HepG2 (cell line): ENCODE data around the gene CAPZB. TPM values are rescaled to one million over a fixed set of nuclear protein-coding genes. Genes with fewer than 3 reads are reported as not detected.

ENCODE experiments used
- CCAR2 ChIP-seq: fragments of 200-400 bp; formaldehyde crosslinking; optimal IDR thresholded peaks from 2 replicates; pipeline ENCODE3; 2018; ENCODE audit warnings: low read depth, mild to moderate bottlenecking, low read length, moderate library complexity
- MTF1 ChIP-seq: sonication (generic); formaldehyde crosslinking; IDR thresholded peaks from 2 replicates; pipeline ENCODE4 v1.5.0; 2020; ENCODE audit warnings: missing genetic modification reagents
- MXD4 ChIP-seq: IDR thresholded peaks from 2 replicates; pipeline ENCODE4 v1.6.1; 2016; ENCODE audit warnings: mild to moderate bottlenecking, missing biosample characterization, missing genetic modification reagents
- ZNF260 ChIP-seq: sonication (generic); formaldehyde crosslinking; IDR thresholded peaks from 2 replicates; pipeline ENCODE4 v1.4.0; 2020; ENCODE audit warnings: missing genetic modification reagents, low read depth, mild to moderate bottlenecking, borderline replicate concordance
- ZNF598 ChIP-seq: sonication (generic); formaldehyde crosslinking; IDR thresholded peaks from 2 replicates; pipeline ENCODE4 v1.5.1; 2020; ENCODE audit warnings: mild to moderate bottlenecking, missing genetic modification reagents, borderline replicate concordance
- polyA plus RNA-seq, 8 experiments: library from polyadenylated mRNA; depleted of rRNA in 3 of 8; stranded (reverse) in 7 of 8; unstranded in 1 of 8; fragments of >200 nt; fragmentation: Illumina TruSeq in 4 of 8; extraction: Trizol in 4 of 8; gene quantifications; 2 replicates each; pipeline versions ENCODE4 v1.2.1 to v1.2.3, GENCODE V29; 2011 to 2016; ENCODE audit warnings: low read depth in 4 of 8, missing spikeins in 1 of 8, mixed read lengths in 1 of 8; ENCODE audit not compliant: insufficient read depth in 1 of 8
- total RNA-seq, 5 experiments: library from RNA; depleted of rRNA; stranded (reverse); fragments of >200 nt; fragmentation: Illumina TruSeq; extraction: Trizol; gene quantifications; 2 replicates each; pipeline ENCODE4 v1.2.3, GENCODE V29; 2016; ENCODE audit warnings: low read depth in 1 of 5
- TF ChIP-seq, protein P1 (sequence below), 2 experiments: IDR thresholded peaks; 2 replicates each; pipeline ENCODE4 v1.6.1; 2011 to 2012; ENCODE audit warnings: low read length in 2 of 2, borderline replicate concordance in 1 of 2, low read depth in 1 of 2, mild to moderate bottlenecking in 1 of 2, moderate library complexity in 1 of 2
- TF ChIP-seq, protein P2 (sequence below): sonication (generic); formaldehyde crosslinking; IDR thresholded peaks from 2 replicates; pipeline ENCODE4 v1.5.1; 2020; ENCODE audit warnings: missing genetic modification reagents, mild to moderate bottlenecking, borderline replicate concordance
- TF ChIP-seq, protein P3 (sequence below): sonication (generic); formaldehyde crosslinking; IDR thresholded peaks from 2 replicates; pipeline ENCODE4 v1.4.0; 2020; ENCODE audit warnings: missing genetic modification reagents, borderline replicate concordance
- TF ChIP-seq, protein P4 (sequence below): sonication (generic); formaldehyde crosslinking; IDR thresholded peaks from 2 replicates; pipeline ENCODE4 v1.5.0; 2020; ENCODE audit warnings: mild to moderate bottlenecking, missing genetic modification reagents, moderate library complexity
- TF ChIP-seq, protein P5 (sequence below): IDR thresholded peaks from 2 replicates; pipeline ENCODE4 v1.6.1; 2016; ENCODE audit warnings: low read depth, missing genetic modification reagents, missing compliant biosample characterization

Gene CAPZB
- total and polyA plus RNA-seq, 2 of the 13 experiments (the other 11 are each of a cell fraction or from before 2014, with no cell fraction given): 58.9 to 76.9 TPM

DNA sequence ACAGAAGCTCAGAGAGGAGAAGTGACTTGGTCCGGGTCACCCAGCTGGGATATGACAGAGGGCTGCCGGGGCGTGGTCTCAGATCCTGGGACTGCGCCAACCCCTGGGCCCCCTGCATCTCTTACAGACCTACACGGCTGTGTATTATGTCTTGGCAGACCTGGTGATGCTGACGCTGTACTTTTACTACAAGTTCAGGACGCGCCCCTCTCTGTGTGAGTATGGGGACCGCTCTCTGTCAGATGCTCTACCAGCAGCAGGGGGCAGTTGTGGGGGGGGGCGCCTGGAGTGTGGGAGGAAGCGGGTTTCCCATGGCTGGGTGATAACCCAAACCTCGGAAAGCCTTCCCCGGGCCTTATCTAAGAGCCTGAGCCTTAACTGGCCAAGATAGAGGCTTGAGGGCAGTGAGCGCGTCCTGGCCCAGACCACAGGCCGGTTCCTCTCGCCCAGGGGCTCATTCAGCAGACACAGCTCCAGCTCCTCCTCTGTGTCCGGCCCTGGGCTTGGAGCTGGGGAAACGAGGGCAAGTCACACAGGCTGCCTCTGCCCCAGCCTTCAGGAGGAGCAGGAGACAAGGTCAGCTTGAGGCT, 159.9 kb downstream of the CAPZB start (continued):
- TF ChIP-seq, protein P1, sequence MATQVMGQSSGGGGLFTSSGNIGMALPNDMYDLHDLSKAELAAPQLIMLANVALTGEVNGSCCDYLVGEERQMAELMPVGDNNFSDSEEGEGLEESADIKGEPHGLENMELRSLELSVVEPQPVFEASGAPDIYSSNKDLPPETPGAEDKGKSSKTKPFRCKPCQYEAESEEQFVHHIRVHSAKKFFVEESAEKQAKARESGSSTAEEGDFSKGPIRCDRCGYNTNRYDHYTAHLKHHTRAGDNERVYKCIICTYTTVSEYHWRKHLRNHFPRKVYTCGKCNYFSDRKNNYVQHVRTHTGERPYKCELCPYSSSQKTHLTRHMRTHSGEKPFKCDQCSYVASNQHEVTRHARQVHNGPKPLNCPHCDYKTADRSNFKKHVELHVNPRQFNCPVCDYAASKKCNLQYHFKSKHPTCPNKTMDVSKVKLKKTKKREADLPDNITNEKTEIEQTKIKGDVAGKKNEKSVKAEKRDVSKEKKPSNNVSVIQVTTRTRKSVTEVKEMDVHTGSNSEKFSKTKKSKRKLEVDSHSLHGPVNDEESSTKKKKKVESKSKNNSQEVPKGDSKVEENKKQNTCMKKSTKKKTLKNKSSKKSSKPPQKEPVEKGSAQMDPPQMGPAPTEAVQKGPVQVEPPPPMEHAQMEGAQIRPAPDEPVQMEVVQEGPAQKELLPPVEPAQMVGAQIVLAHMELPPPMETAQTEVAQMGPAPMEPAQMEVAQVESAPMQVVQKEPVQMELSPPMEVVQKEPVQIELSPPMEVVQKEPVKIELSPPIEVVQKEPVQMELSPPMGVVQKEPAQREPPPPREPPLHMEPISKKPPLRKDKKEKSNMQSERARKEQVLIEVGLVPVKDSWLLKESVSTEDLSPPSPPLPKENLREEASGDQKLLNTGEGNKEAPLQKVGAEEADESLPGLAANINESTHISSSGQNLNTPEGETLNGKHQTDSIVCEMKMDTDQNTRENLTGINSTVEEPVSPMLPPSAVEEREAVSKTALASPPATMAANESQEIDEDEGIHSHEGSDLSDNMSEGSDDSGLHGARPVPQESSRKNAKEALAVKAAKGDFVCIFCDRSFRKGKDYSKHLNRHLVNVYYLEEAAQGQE (IDR thresholded peaks at IDR 0.05; ENCODE audit: borderline replicate concordance in 1 of 2, low read depth in 1 of 2, low read length in 2 of 2): no peak
- TF ChIP-seq ZNF260 (no peak), MTF1 (CRISPR knock-in tag) (no peak), ZNF598 (no peak), CCAR2 (no peak), MXD4 (CRISPR knock-in tag) (no peak)
- TF ChIP-seq, protein P2, sequence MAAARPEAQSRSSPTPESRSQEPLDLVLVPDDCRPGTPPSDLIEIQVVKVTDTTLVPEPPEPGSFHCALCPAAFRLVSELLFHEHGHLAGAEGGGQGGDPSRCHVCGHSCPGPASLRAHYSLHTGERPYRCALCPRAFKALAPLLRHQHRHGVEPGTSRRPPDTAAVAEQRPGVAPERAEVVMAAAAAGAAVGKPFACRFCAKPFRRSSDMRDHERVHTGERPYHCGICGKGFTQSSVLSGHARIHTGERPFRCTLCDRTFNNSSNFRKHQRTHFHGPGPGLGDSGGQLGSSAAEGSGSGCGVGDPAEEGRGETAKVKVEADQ (CRISPR knock-in tag): no peak
- TF ChIP-seq, protein P3, sequence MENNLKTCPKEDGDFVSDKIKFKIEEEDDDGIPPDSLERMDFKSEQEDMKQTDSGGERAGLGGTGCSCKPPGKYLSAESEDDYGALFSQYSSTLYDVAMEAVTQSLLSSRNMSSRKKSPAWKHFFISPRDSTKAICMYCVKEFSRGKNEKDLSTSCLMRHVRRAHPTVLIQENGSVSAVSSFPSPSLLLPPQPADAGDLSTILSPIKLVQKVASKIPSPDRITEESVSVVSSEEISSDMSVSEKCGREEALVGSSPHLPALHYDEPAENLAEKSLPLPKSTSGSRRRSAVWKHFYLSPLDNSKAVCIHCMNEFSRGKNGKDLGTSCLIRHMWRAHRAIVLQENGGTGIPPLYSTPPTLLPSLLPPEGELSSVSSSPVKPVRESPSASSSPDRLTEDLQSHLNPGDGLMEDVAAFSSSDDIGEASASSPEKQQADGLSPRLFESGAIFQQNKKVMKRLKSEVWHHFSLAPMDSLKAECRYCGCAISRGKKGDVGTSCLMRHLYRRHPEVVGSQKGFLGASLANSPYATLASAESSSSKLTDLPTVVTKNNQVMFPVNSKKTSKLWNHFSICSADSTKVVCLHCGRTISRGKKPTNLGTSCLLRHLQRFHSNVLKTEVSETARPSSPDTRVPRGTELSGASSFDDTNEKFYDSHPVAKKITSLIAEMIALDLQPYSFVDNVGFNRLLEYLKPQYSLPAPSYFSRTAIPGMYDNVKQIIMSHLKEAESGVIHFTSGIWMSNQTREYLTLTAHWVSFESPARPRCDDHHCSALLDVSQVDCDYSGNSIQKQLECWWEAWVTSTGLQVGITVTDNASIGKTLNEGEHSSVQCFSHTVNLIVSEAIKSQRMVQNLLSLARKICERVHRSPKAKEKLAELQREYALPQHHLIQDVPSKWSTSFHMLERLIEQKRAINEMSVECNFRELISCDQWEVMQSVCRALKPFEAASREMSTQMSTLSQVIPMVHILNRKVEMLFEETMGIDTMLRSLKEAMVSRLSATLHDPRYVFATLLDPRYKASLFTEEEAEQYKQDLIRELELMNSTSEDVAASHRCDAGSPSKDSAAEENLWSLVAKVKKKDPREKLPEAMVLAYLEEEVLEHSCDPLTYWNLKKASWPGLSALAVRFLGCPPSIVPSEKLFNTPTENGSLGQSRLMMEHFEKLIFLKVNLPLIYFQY (CRISPR knock-in tag): no peak
- TF ChIP-seq, protein P4, sequence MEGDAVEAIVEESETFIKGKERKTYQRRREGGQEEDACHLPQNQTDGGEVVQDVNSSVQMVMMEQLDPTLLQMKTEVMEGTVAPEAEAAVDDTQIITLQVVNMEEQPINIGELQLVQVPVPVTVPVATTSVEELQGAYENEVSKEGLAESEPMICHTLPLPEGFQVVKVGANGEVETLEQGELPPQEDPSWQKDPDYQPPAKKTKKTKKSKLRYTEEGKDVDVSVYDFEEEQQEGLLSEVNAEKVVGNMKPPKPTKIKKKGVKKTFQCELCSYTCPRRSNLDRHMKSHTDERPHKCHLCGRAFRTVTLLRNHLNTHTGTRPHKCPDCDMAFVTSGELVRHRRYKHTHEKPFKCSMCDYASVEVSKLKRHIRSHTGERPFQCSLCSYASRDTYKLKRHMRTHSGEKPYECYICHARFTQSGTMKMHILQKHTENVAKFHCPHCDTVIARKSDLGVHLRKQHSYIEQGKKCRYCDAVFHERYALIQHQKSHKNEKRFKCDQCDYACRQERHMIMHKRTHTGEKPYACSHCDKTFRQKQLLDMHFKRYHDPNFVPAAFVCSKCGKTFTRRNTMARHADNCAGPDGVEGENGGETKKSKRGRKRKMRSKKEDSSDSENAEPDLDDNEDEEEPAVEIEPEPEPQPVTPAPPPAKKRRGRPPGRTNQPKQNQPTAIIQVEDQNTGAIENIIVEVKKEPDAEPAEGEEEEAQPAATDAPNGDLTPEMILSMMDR (CRISPR knock-in tag): no peak
- TF ChIP-seq, protein P5, sequence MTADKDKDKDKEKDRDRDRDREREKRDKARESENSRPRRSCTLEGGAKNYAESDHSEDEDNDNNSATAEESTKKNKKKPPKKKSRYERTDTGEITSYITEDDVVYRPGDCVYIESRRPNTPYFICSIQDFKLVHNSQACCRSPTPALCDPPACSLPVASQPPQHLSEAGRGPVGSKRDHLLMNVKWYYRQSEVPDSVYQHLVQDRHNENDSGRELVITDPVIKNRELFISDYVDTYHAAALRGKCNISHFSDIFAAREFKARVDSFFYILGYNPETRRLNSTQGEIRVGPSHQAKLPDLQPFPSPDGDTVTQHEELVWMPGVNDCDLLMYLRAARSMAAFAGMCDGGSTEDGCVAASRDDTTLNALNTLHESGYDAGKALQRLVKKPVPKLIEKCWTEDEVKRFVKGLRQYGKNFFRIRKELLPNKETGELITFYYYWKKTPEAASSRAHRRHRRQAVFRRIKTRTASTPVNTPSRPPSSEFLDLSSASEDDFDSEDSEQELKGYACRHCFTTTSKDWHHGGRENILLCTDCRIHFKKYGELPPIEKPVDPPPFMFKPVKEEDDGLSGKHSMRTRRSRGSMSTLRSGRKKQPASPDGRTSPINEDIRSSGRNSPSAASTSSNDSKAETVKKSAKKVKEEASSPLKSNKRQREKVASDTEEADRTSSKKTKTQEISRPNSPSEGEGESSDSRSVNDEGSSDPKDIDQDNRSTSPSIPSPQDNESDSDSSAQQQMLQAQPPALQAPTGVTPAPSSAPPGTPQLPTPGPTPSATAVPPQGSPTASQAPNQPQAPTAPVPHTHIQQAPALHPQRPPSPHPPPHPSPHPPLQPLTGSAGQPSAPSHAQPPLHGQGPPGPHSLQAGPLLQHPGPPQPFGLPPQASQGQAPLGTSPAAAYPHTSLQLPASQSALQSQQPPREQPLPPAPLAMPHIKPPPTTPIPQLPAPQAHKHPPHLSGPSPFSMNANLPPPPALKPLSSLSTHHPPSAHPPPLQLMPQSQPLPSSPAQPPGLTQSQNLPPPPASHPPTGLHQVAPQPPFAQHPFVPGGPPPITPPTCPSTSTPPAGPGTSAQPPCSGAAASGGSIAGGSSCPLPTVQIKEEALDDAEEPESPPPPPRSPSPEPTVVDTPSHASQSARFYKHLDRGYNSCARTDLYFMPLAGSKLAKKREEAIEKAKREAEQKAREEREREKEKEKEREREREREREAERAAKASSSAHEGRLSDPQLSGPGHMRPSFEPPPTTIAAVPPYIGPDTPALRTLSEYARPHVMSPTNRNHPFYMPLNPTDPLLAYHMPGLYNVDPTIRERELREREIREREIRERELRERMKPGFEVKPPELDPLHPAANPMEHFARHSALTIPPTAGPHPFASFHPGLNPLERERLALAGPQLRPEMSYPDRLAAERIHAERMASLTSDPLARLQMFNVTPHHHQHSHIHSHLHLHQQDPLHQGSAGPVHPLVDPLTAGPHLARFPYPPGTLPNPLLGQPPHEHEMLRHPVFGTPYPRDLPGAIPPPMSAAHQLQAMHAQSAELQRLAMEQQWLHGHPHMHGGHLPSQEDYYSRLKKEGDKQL (CRISPR knock-in tag): no peak
